Measurements from ENCODE around the gene DNAH3.

DNA sequence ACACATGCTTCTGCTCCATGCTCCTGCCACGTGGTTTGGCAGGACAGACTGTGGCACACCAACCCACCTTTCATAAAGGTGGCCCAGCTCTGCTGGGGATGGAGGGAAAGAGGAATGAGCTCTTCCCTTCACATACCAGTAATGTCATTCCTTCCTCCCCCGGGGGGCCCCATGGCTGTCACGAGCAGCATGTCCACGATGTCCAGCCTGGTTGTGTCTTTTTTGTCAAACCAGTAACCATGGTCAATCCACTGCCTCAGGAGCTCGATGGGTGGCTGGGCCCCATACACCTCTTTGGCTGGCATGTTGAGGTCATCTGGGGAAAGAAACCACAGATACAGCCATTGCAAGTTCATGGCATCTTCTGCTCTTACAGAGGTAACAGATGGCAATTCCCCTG, 153.5 kb downstream of the DNAH3 start:
- TF ChIP-seq, protein P1, sequence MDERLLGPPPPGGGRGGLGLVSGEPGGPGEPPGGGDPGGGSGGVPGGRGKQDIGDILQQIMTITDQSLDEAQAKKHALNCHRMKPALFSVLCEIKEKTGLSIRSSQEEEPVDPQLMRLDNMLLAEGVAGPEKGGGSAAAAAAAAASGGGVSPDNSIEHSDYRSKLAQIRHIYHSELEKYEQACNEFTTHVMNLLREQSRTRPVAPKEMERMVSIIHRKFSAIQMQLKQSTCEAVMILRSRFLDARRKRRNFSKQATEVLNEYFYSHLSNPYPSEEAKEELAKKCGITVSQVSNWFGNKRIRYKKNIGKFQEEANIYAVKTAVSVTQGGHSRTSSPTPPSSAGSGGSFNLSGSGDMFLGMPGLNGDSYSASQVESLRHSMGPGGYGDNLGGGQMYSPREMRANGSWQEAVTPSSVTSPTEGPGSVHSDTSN (CRISPR knock-in tag; IDR thresholded peaks at IDR 0.05): no peak
- TF ChIP-seq, protein P2, sequence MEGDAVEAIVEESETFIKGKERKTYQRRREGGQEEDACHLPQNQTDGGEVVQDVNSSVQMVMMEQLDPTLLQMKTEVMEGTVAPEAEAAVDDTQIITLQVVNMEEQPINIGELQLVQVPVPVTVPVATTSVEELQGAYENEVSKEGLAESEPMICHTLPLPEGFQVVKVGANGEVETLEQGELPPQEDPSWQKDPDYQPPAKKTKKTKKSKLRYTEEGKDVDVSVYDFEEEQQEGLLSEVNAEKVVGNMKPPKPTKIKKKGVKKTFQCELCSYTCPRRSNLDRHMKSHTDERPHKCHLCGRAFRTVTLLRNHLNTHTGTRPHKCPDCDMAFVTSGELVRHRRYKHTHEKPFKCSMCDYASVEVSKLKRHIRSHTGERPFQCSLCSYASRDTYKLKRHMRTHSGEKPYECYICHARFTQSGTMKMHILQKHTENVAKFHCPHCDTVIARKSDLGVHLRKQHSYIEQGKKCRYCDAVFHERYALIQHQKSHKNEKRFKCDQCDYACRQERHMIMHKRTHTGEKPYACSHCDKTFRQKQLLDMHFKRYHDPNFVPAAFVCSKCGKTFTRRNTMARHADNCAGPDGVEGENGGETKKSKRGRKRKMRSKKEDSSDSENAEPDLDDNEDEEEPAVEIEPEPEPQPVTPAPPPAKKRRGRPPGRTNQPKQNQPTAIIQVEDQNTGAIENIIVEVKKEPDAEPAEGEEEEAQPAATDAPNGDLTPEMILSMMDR (CRISPR knock-in tag; IDR thresholded peaks at IDR 0.05): no peak
- TF ChIP-seq, protein P3, sequence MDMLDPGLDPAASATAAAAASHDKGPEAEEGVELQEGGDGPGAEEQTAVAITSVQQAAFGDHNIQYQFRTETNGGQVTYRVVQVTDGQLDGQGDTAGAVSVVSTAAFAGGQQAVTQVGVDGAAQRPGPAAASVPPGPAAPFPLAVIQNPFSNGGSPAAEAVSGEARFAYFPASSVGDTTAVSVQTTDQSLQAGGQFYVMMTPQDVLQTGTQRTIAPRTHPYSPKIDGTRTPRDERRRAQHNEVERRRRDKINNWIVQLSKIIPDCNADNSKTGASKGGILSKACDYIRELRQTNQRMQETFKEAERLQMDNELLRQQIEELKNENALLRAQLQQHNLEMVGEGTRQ (IDR thresholded peaks at IDR 0.05; ENCODE audit: low read depth, low read length): no peak
- TF ChIP-seq, protein P3 (CRISPR knock-in tag; IDR thresholded peaks at IDR 0.05; ENCODE audit: borderline replicate concordance): no peak
- TF ChIP-seq, protein P4, sequence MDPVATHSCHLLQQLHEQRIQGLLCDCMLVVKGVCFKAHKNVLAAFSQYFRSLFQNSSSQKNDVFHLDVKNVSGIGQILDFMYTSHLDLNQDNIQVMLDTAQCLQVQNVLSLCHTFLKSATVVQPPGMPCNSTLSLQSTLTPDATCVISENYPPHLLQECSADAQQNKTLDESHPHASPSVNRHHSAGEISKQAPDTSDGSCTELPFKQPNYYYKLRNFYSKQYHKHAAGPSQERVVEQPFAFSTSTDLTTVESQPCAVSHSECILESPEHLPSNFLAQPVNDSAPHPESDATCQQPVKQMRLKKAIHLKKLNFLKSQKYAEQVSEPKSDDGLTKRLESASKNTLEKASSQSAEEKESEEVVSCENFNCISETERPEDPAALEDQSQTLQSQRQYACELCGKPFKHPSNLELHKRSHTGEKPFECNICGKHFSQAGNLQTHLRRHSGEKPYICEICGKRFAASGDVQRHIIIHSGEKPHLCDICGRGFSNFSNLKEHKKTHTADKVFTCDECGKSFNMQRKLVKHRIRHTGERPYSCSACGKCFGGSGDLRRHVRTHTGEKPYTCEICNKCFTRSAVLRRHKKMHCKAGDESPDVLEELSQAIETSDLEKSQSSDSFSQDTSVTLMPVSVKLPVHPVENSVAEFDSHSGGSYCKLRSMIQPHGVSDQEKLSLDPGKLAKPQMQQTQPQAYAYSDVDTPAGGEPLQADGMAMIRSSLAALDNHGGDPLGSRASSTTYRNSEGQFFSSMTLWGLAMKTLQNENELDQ (CRISPR knock-in tag; IDR thresholded peaks at IDR 0.05; ENCODE audit: borderline replicate concordance): no peak
- TF ChIP-seq TAF1 (CRISPR knock-in tag; IDR thresholded peaks at IDR 0.05) (no peak), NR2F6 (IDR thresholded peaks at IDR 0.05) (no peak), NR2F6 (CRISPR knock-in tag; IDR thresholded peaks at IDR 0.05) (no peak), DPF2 (CRISPR knock-in tag; IDR thresholded peaks at IDR 0.05; ENCODE audit: borderline replicate concordance, low read depth) (no peak), YY1 (IDR thresholded peaks at IDR 0.05; ENCODE audit: insufficient read depth, insufficient replicate concordance, low read depth, low read length) (no peak), ZNF629 (CRISPR knock-in tag; conservative IDR thresholded peaks at IDR 0.05) (no peak), ZNF3 (CRISPR knock-in tag; IDR thresholded peaks at IDR 0.05) (no peak)
- TF ChIP-seq, protein P5, sequence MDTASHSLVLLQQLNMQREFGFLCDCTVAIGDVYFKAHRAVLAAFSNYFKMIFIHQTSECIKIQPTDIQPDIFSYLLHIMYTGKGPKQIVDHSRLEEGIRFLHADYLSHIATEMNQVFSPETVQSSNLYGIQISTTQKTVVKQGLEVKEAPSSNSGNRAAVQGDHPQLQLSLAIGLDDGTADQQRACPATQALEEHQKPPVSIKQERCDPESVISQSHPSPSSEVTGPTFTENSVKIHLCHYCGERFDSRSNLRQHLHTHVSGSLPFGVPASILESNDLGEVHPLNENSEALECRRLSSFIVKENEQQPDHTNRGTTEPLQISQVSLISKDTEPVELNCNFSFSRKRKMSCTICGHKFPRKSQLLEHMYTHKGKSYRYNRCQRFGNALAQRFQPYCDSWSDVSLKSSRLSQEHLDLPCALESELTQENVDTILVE (CRISPR knock-in tag; IDR thresholded peaks at IDR 0.05): no peak
- TF ChIP-seq, protein P6, sequence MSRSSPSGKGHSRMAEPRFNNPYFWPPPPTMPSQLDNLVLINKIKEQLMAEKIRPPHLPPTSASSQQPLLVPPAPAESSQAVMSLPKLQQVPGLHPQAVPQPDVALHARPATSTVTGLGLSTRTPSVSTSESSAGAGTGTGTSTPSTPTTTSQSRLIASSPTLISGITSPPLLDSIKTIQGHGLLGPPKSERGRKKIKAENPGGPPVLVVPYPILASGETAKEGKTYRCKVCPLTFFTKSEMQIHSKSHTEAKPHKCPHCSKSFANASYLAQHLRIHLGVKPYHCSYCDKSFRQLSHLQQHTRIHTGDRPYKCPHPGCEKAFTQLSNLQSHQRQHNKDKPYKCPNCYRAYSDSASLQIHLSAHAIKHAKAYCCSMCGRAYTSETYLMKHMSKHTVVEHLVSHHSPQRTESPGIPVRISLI (CRISPR knock-in tag; IDR thresholded peaks at IDR 0.05; ENCODE audit: borderline replicate concordance): no peak

Data from HepG2 (cell line).